ENCODE measurements around the gene RASSF8.

The RASSF8 gene

DNA sequence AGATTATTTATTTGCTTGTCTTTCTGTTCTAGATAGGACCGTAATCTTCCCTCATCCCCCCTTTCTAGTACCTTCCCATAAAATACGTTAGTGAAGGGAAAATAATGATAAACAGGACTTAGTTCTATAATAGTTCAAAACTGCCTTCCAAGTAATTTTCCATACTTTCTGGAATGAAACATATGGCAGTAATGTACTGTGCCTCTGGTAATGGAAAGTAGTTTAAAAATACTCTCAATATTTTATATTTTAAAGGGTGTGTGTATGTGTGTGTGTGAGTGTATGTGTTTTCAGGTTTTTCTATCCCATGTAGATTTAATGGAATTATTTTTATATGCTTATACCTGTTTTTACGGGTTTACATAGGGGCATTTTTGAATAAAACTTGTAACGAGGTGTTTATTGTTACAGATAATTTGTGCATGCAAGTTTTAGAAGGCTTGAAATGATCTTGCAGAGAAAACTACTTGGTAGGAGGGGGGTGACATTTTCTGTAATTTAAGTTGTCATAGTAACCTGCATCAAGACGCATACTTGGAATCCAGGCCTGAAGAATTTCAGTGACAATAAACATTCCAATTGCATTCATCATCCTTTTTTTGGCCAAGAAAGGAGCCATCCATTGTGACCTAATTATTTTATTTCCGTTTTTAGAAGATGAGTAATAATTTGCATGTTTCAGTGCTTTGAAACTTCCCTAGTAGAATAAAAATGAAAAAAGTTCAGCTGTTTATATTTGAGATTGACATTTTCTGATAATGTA is 38.9 kb downstream of the RASSF8 start:
- no peak for TF ChIP-seq CTCF (IDR thresholded peaks at IDR 0.05; ENCODE audit: low read depth, low read length)
- H3K4me3 ChIP-seq (ENCODE audit: low read depth, low read length), result no peak overlapping the region

- H3K4me3 ChIP-seq (ENCODE audit: low read depth, low read length), result no peak overlapping the region
- no peak for TF ChIP-seq CTCF (IDR thresholded peaks at IDR 0.05; ENCODE audit: low read depth, low read length)
Observed at GRCh38 chr12:26000898-26001297, 42.4 kb downstream of the RASSF8 start.

GRCh38 chr12:26001530-26001929 is 43.0 kb downstream of the RASSF8 start:
- no peak overlapping the region for H3K4me3 ChIP-seq (ENCODE audit: low read depth, low read length)
- TF ChIP-seq CTCF (IDR thresholded peaks at IDR 0.05; ENCODE audit: low read depth, low read length), result no peak

DNA sequence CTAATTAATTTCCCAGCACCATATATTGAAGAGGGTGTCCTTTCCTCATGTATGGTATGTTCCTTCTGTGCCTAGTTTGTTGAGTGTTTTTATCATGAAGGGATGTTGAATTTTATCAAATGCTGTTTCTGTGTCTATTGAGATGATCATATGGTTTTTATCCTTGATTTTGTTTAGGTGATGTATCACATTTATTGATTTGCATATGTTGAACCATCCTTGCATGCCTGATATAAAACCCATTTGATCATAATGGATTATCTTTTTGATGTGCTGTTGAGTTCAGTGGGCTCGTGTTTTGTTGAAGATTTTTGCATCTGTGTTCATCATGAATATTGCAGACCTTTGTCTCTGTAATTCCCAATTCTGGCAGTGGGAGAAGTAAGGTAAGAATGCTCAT is 44.6 kb downstream of the RASSF8 start:
- no peak overlapping the region for H3K4me3 ChIP-seq (ENCODE audit: low read depth, low read length)
- TF ChIP-seq CTCF (IDR thresholded peaks at IDR 0.05; ENCODE audit: low read depth, low read length), result no peak

DNA sequence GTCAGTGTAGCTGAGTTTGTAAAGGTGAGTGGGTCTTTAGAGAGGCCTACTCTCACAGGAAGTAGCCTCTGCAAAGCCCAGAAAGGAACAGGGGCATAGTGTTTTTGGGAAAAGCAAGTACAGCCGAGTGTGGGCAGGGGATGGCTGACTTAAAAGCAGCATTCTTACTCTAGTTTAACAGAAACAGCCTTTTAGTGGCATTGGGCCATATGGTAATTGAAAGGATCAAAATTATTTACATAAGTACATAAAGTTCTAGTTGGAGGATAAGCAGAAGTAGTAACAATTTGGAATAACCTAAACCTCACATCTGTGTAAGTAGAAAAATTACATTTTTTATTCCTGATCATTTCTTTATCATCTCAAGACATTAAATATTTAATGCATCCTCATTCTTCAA is 49.1 kb downstream of the RASSF8 start:
- no peak overlapping the region for H3K4me3 ChIP-seq (ENCODE audit: low read depth, low read length)
- TF ChIP-seq CTCF (IDR thresholded peaks at IDR 0.05; ENCODE audit: low read depth, low read length), result no peak

DNA sequence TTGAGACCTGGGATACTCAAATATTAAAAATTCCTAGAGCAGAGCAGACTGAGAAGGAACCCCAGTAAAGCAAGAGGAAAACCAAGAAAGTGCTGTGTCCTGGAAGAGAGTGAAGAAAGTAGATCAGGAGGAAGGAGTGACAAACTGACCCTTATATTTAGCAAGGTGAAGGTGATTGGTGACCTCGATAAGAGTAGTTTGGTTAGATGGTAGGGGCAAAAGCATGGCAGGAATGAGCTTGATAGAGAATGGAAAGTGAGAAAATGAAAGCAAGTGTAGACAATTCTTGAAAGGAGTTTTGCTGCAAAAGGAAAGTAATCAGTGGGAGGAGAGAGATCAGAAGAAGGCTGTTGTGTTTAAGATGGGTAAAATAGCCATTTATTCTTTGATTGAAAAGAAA is 51.1 kb downstream of the RASSF8 start:
- H3K4me3 ChIP-seq (ENCODE audit: low read depth, low read length), result no peak overlapping the region
- TF ChIP-seq CTCF (IDR thresholded peaks at IDR 0.05; ENCODE audit: low read depth, low read length), result no peak

DNA sequence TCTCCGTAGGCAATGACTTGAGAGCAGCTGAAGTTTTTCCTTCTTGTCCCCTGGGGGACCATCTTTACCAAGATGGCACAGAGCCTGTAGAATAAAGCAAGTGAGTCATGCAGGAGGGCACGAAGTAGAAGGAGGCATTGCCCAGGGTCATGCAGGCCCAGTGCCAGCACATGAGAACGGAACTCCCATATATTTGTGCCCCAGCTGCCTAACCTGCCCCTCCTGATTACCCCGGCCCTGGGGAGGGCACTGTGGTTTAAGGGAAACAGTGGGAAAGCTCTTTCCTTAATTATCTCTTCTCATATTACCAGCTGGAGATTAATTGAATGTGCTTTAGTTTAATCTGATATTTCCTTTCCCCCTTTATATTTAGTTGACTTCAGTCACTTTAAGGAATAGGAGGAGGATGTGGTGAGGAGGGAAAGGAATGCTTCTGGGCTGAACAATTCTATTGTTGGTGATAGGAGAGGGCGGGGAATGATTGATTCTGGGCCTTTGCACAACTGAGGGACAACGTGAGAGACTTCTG is 51.9 kb downstream of the RASSF8 start:
- TF ChIP-seq CTCF (IDR thresholded peaks at IDR 0.05; ENCODE audit: low read depth, low read length), result no peak
- H3K4me3 ChIP-seq (ENCODE audit: low read depth, low read length), result no peak overlapping the region

All from WI38 (cell line).